Left lung (tissue), 10 donors: ENCODE data around the gene FKBP2. TPM values are rescaled to one million over a fixed set of nuclear protein-coding genes. Genes with fewer than 3 reads are reported as not detected.

Experiments
- ATAC-seq: fragments of 200-7000 bp; cut with Tn5 transposase; one replicate; pipeline ENCODE4 v1.9.1; 2020; ENCODE audit warnings: moderate library complexity
- DNase-seq, 4 donors: peaks; one replicate each; pipeline ENCODE4 v3.0.0-alpha.2; 2013 to 2020
- H3K27ac ChIP-seq, 2 donors: fragments of 200-600 bp; sonication (generic) in 1 of 2; one replicate each; pipeline versions ENCODE4 v1.5.0 to v1.8.0; 2020 to 2021
- H3K27me3 ChIP-seq, 2 donors: fragments of 200-600 bp; sonication (generic) in 1 of 2; one replicate each; pipeline versions ENCODE4 v1.5.0 to v1.8.0; 2020 to 2021
- H3K36me3 ChIP-seq, 2 donors: fragments of 200-600 bp; sonication (generic) in 1 of 2; one replicate each; pipeline versions ENCODE4 v1.5.0 to v1.8.0; 2020 to 2021
- H3K4me1 ChIP-seq, 2 donors: fragments of 200-600 bp; one replicate each; pipeline ENCODE4 v1.8.0; 2021
- H3K4me3 ChIP-seq, 2 donors: fragments of 200-600 bp; sonication (generic) in 1 of 2; one replicate each; pipeline versions ENCODE4 v1.5.0 to v1.8.0; 2020 to 2021; ENCODE audit warnings: mild to moderate bottlenecking in 1 of 2
- H3K9me3 ChIP-seq, 2 donors: fragments of 200-600 bp; sonication (generic) in 1 of 2; one replicate each; pipeline versions ENCODE4 v1.5.0 to v1.8.0; 2020 to 2021
- intact Hi-C, 2 donors: fragments of 100-400 bp; cut with DNase I; formaldehyde crosslinking; loops; one replicate each; pipeline versions ENCODE4 v1.11.2 to v1.14.2; 2022
- polyA plus RNA-seq, 6 donors: library from polyadenylated mRNA; unstranded; fragments of 120-200 nt; gene quantifications; one replicate each; pipeline ENCODE4 v1.2.1, GENCODE V29; 2013; ENCODE audit not compliant: insufficient read length in 6 of 6
- total RNA-seq, 2 donors: library from RNA; stranded (reverse); fragmentation: NEBNext Ultra II Directional; extraction: Animal tissue kit (Norgen Biotek cat#: 25700); gene quantifications; one replicate each; pipeline ENCODE4 v1.2.1, GENCODE V29; 2021
- TF ChIP-seq, protein P1 (sequence below), 2 donors: fragments of 200-600 bp; sonication (generic) in 1 of 2; IDR thresholded peaks; one replicate each; pipeline versions ENCODE4 v1.5.0 to v1.8.0; 2021; ENCODE audit warnings: antibody characterized with exemption in 2 of 2
- donor health status: DM: no; HTN: yes; CAD: no.
- donor health status: DM: no; HTN: no; CAD: no.

FKBP2 gene
- total and polyA plus RNA-seq, 8 donors = 59.5 to 81.4 (median 69.7) TPM

DNA sequence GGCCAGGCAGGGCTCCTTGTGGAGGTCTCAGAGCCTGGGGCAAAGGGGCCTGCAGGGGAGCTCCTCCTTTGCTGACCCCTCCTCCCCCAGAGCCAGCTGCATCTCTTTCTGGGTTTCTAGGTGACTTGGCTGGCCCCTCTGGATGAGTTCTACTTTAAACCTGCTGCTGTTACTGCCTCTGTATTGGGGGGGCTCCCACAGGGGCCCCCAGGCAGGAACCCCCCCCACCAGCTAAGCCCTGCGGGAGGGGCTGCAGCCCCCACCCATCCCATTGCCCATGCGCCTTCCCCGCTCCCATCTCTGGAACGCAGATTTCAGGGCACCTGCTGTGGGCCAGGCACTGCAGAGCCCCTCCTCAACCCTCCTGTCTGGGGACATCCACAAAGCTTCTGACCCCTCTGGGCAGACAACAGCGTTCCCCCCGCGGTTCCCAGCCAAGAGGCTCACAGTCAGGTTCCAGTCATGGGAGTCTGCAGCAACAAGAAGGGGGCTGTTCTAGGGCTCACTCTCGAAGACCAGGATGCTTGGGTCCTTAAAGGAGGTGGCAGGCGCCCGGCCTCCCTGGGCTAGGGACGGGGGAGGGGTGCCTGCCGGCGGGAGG, 9.6 kb downstream of the FKBP2 start:
- TF ChIP-seq, protein P1, sequence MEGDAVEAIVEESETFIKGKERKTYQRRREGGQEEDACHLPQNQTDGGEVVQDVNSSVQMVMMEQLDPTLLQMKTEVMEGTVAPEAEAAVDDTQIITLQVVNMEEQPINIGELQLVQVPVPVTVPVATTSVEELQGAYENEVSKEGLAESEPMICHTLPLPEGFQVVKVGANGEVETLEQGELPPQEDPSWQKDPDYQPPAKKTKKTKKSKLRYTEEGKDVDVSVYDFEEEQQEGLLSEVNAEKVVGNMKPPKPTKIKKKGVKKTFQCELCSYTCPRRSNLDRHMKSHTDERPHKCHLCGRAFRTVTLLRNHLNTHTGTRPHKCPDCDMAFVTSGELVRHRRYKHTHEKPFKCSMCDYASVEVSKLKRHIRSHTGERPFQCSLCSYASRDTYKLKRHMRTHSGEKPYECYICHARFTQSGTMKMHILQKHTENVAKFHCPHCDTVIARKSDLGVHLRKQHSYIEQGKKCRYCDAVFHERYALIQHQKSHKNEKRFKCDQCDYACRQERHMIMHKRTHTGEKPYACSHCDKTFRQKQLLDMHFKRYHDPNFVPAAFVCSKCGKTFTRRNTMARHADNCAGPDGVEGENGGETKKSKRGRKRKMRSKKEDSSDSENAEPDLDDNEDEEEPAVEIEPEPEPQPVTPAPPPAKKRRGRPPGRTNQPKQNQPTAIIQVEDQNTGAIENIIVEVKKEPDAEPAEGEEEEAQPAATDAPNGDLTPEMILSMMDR (IDR thresholded peaks at IDR 0.05) = no peak
- peak in 1 of 4 donors; percentile 65 for DNase-seq
- H3K27ac ChIP-seq = no peak overlapping the region
- H3K9me3 ChIP-seq = no peaks in the 10 kb centered on the region
- peaks cover 0 to 14% of the 10 kb centered on the region in 2 donors for H3K36me3 ChIP-seq
- intact Hi-C loops = no loop called here
- peaks cover 9 to 55% of the 10 kb centered on the region in 2 donors for H3K4me1 ChIP-seq
- peak overlapping the region; percentile 27 to 87 for H3K4me3 ChIP-seq
- no peaks in the 10 kb centered on the region for H3K27me3 ChIP-seq
- ATAC-seq = no peak

DNA sequence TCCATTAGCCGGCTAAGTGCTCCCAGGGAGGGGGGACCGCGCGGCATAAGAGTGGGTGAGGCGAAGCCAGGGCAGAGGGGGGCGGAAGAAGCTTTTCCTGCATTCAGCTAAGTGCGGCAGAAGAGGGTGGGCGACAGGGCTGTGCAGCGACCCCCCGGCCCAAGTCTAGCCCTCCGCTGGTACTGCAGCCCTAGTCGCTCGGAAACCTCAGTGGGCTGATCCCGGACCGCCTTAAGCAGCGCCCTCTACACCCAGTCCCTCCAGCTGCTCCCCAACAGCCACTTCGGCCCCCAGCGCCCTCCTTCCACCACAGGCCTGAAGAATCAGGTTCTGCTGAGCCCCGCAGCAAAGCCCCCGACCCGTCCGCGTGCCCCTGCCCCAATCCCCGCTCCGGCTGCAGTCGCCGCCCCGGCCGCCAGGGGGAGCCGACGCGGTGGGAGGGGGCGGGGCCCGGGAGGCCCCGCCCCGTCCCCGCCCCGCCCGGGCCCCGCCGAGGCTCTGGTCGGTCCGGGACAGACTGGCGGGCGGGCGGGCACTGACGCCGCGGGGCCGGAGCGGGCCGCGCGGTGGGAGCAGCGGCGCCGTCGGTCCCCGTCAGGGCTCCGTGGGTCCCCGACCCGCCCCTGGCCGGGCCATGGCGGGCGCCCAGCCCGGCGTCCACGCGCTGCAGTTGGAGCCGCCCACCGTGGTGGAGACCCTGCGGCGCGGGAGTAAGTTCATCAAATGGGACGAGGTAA, 10.3 kb downstream of the FKBP2 start, which contains the start of gene PLCB3:
Gene PLCB3 (plus strand): TSS at position 515 of the 737 bp plus-strand sequence. CDS start 120 bp downstream, at position 635.
- H3K4me1 ChIP-seq = peaks cover 9 to 49% of the 10 kb centered on the region in 2 donors
- H3K27me3 ChIP-seq = no peaks in the 10 kb centered on the region
- TF ChIP-seq, protein P1 (IDR thresholded peaks at IDR 0.05) = peak; percentile 79 to 89
- peak within 1 kb of the TSS; percentile 56 to 73 for H3K27ac ChIP-seq
- H3K4me3 ChIP-seq = peak within 1 kb of the TSS; percentile 82 to 87
- peak; percentile 71 for ATAC-seq
- DNase-seq = peak in 3 of 4 donors; percentile 54 to 93 (median 59)
- intact Hi-C loops = no loop called here
- peaks cover 0 to 20% of the 10 kb centered on the region in 2 donors for H3K36me3 ChIP-seq
- H3K9me3 ChIP-seq = no peaks in the 10 kb centered on the region

DNA sequence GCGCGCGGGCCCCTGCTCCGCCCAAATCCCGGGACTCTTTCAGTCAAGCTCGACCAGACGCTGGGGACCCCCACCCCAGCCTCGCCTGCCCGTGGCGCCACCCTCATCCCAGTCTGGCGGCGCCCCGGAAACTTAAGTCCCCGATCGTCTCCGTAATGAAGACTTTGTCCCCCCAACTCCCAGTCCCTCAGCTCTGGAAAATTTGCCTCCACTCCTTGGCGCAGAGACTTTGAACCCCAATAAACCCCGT, 10.8 kb downstream of the FKBP2 start:
- Histone ChIP-seq H3K36me3 (peaks cover 0 to 25% of the 10 kb centered on the region in 2 donors), H3K4me1 (peaks cover 9 to 47% of the 10 kb centered on the region in 2 donors), H3K27me3 (no peaks in the 10 kb centered on the region), H3K9me3 (no peaks in the 10 kb centered on the region), H3K27ac (peak overlapping the region; percentile 56 to 73), H3K4me3 (peak overlapping the region; percentile 82 to 87)
- intact Hi-C loops = no loop called here
- ATAC-seq (no peak), DNase-seq (no peak)
- TF ChIP-seq, protein P1 (IDR thresholded peaks at IDR 0.05) = no peak

DNA sequence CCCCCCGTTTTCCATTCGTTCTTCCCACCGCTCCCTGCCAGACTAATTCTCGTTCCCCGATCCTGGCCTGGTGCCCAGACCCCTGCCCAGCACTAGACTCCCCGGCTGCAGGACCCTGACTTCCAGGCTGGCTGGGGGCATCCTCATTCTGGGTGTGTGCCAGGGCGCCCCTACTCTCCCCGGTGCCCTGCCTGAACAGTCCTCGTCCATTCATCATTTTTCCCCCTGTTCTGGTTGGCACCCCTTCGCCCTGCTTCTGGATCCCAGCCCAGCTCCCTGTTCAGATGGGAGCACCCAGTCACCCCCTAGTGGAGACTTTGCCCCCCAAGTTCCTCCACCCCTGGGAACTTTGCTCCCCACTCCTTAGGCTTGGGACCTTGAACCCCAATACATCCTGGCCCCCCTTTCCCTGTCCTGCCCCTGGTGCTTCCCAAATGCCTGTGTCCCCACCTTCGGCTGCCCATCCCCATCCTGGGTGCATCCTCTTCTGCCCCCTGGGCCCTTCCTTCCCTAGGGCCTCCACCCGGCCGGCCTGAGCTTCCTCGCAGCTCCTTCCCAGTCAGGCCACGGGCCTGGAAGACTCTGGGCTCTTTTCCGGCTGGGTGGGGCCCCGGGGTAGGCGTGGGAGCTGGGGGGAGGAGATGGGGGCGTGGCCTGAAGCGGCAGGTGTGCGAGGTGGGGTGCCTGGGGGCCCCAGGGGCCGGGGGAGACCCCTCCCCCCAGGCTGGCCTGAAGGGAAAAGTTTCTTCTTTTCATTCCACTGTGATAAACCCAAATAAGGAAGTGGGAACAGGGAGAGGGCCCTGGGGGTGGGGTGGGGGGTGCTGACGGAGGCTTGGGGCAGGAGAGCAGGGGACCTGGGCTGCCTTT, 11.3 kb downstream of the FKBP2 start:
- ATAC-seq (peak; percentile 70), DNase-seq (peak in 3 of 4 donors; percentile 25 to 89 (median 79))
- intact Hi-C loops = no loop called here
- Histone ChIP-seq H3K27me3 (no peaks in the 10 kb centered on the region), H3K36me3 (peaks cover 0 to 31% of the 10 kb centered on the region in 2 donors), H3K27ac (peak overlapping the region; percentile 56 to 73), H3K4me3 (peak overlapping the region; percentile 82 to 87), H3K9me3 (no peaks in the 10 kb centered on the region), H3K4me1 (peaks cover 9 to 43% of the 10 kb centered on the region in 2 donors)
- TF ChIP-seq, protein P1 (IDR thresholded peaks at IDR 0.05) = peak; percentile 12 to 29
